Ishikawa (cell line): ENCODE measurements around the gene PKNOX1.

Experiments used
- CEBPB ChIP-seq: IDR thresholded peaks from 2 replicates; pipeline ENCODE4 v1.6.1; 2012
- CREB1 ChIP-seq: IDR thresholded peaks from 2 replicates; pipeline ENCODE4 v1.6.1; 2012; ENCODE audit warnings: low read depth
- EGR1 ChIP-seq: IDR thresholded peaks from 2 replicates; pipeline ENCODE4 v1.6.1; 2012
- EP300 ChIP-seq: IDR thresholded peaks from 2 replicates; pipeline ENCODE4 v1.6.1; 2012; ENCODE audit warnings: borderline replicate concordance
- FOXM1 ChIP-seq: IDR thresholded peaks from 2 replicates; pipeline ENCODE4 v1.6.1; 2012; ENCODE audit warnings: low read depth, borderline replicate concordance
- NFIC ChIP-seq: IDR thresholded peaks from 2 replicates; pipeline ENCODE4 v1.6.1; 2012
- RAD21 ChIP-seq: IDR thresholded peaks from 2 replicates; pipeline ENCODE4 v1.6.1; 2012; ENCODE audit warnings: low read depth
- REST ChIP-seq: IDR thresholded peaks from 2 replicates; pipeline ENCODE4 v1.6.1; 2012; ENCODE audit warnings: low read depth, mild to moderate bottlenecking
- TAF1 ChIP-seq: IDR thresholded peaks from 2 replicates; pipeline ENCODE4 v1.6.1; 2012; ENCODE audit warnings: low read depth, mild to moderate bottlenecking
- TCF12 ChIP-seq: IDR thresholded peaks from 2 replicates; pipeline ENCODE4 v1.6.1; 2012; ENCODE audit warnings: low read depth
- TEAD4 ChIP-seq: IDR thresholded peaks from 2 replicates; pipeline ENCODE4 v1.6.1; 2012
- USF1 ChIP-seq: IDR thresholded peaks from 2 replicates; pipeline ENCODE4 v1.6.1; 2012
- YY1 ChIP-seq: IDR thresholded peaks from 2 replicates; pipeline ENCODE4 v1.6.1; 2012; ENCODE audit warnings: low read depth
- ZBTB7A ChIP-seq: IDR thresholded peaks from 2 replicates; pipeline ENCODE4 v1.6.1; 2012; ENCODE audit warnings: low read depth
- TF ChIP-seq, protein P1 (sequence below): IDR thresholded peaks from 2 replicates; pipeline ENCODE4 v1.6.1; 2012

The PKNOX1 gene

GRCh38 chr21:42965211-42965560, 9.2 kb upstream of the PKNOX1 start:
- TF ChIP-seq FOXM1 (no peak), YY1 (no peak), TAF1 (no peak), CREB1 (no peak), NFIC (no peak), EGR1 (no peak), USF1 (no peak), TCF12 (no peak), CEBPB (no peak), RAD21 (no peak), TEAD4 (no peak), EP300 (no peak), REST (no peak), ZBTB7A (no peak)
- TF ChIP-seq, protein P1, sequence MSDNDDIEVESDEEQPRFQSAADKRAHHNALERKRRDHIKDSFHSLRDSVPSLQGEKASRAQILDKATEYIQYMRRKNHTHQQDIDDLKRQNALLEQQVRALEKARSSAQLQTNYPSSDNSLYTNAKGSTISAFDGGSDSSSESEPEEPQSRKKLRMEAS, result no peak

DNA sequence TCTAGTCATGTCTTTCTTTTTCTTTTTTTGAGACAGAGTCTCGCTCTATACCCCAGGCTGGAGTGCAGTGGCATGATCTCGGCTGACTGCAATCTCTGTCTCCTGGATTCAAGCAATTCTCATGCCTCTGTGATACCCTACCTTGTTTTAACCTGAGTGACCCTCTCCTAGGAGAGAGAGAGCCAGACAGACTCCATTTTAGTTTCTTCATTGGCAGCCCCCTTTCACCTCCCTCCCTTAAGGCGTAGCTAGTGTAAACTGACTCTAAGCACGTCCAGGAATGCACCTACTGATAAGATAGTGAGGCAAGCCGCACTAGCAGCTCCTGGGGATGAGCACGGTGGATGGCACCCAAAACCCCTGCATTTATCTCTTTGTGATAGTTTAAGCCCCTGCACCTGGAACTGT, 5.2 kb upstream of the PKNOX1 start:
- TF ChIP-seq TCF12 (no peak), TEAD4 (no peak), TAF1 (no peak)
- TF ChIP-seq, protein P1, result no peak

GRCh38 chr21:42970946-42971653, 3.3 kb upstream of the PKNOX1 start:
- TF ChIP-seq TEAD4 (no peak), USF1 (no peak), YY1 (no peak)
- TF ChIP-seq, protein P1, result no peak

- TF ChIP-seq EGR1 (no peak), TAF1 (no peak), EP300 (no peak), CEBPB (no peak), USF1 (no peak), TCF12 (no peak), RAD21 (no peak), YY1 (no peak), NFIC (no peak), FOXM1 (no peak), ZBTB7A (no peak), CREB1 (no peak), TEAD4 (no peak), REST (no peak)
- TF ChIP-seq, protein P1, result no peak
Measured at GRCh38 chr21:42971897-42972275, 2.5 kb upstream of the PKNOX1 start.

GRCh38 chr21:42973309-42973990, 912 bp upstream of the PKNOX1 start:
- TF ChIP-seq TCF12, result no peak
- TF ChIP-seq NFIC, result no peak
- no peak for TF ChIP-seq CEBPB
- no peak for TF ChIP-seq RAD21
